Thyroid gland (tissue), 4 donors: ENCODE results near the gene MPP1.

ENCODE experiments used
- CTCF ChIP-seq, 6 experiments: fragments of 200-600 bp in 3 of 6; fragments of 450-650 bp in 3 of 6; sonication (generic) in 3 of 6; IDR thresholded peaks; one replicate each; pipeline ENCODE4 v1.5.1; 2016 to 2019; ENCODE audit warnings: antibody characterized with exemption in 6 of 6, mild to moderate bottlenecking in 2 of 6, inconsistent platforms in 1 of 6, moderate library complexity in 1 of 6
- POLR2A ChIP-seq, 2 donors: fragments of 450-650 bp; IDR thresholded peaks; one replicate each; pipeline ENCODE4 v1.6.1; 2017; ENCODE audit warnings: antibody characterized with exemption in 2 of 2, mild to moderate bottlenecking in 2 of 2, moderate library complexity in 1 of 2

- no peak for TF ChIP-seq CTCF (IDR thresholded peaks at IDR 0.05)
- TF ChIP-seq POLR2A (IDR thresholded peaks at IDR 0.05): no peak
Measured at GRCh38 chrX:154733066-154733425, 72.2 kb downstream of the MPP1 start.
